ENCODE data around the gene MSANTD2.

MSANTD2 gene

DNA sequence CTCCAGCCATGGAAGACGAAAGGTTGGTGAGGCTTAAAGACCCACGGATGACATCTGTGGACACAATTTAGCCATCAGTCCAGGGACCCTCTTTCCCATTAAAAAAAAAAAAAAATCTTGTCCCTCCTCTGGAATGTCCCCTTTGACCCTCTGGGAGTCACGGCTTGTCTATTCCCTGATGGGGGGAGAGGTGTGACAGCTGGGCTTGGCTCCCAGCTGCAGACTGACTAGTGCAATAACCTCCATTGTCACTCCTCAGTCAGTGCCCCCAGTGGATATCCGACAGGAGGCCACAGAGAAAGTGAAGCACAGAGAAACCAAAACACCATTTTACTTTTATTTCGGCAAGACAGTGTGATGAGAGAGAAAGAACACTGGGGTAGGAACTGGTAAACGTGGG lies 45.5 kb downstream of the MSANTD2 start:
- DNase-seq (ENCODE audit: low read depth in 1 of 2, low spot score in 1 of 2) = no peak

DNA sequence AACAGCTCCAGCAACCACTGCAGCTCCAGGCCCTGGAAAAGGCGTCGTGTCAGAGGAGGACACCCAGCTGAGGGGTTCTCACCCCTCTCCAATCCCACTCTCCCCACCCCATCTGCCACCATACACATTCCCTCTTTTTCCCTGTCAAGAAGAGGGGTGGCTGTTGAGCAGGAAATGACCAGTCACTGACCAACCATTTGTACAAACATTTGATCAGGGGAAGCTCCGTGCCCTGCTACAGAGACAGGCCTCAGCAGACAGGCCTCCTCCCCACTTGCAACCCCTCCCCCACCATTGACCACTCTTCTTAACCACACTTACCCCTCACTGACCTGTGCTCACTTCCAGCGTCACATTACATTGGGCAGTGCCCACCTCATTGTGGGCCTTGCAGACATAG lies 45.9 kb downstream of the MSANTD2 start:
- no peak for DNase-seq (ENCODE audit: low read depth in 1 of 2, low spot score in 1 of 2)

DNA sequence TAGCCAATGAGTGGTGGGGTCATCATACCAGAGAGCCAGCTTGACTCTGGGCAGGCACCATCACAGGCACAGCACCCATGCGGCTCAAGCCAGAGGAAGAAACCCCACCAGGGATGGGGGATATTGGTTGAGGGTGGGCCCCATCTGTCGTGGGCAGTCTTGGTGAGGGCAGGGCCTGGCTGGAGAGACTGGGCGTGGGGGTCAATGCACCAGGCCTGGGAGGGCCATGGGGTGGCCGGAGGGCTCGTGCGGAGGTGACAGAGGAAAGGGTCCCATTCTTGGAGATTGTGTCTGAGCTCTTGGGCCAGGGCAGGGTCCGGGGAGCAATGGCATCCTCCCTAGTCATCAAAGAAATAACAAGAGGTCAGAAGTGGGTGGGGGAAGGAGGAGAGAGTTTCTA lies 46.6 kb downstream of the MSANTD2 start:
- DNase-seq (ENCODE audit: low read depth in 1 of 2, low spot score in 1 of 2) = no peak

DNA sequence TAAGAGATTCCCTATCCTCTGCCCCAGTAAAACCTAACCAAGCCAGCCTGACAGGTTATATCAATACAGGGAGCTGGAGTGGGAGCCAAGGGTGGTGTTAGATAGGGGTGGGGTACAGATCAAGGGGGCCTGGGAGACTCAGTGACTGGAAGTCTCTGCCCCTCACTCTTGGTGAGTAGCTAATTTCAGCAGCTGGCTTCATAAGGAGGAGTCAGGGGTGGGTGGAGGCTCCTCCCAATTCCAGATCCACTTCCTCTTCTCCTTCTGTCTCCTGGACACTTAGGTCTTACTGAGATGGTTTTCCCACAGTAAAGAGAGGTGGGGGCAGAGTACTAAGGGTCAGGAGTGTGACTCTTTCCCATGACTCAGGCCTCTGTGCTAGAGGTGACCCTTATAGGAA lies 47.0 kb downstream of the MSANTD2 start:
- DNase-seq (ENCODE audit: low read depth in 1 of 2, low spot score in 1 of 2) = no peak

DNA sequence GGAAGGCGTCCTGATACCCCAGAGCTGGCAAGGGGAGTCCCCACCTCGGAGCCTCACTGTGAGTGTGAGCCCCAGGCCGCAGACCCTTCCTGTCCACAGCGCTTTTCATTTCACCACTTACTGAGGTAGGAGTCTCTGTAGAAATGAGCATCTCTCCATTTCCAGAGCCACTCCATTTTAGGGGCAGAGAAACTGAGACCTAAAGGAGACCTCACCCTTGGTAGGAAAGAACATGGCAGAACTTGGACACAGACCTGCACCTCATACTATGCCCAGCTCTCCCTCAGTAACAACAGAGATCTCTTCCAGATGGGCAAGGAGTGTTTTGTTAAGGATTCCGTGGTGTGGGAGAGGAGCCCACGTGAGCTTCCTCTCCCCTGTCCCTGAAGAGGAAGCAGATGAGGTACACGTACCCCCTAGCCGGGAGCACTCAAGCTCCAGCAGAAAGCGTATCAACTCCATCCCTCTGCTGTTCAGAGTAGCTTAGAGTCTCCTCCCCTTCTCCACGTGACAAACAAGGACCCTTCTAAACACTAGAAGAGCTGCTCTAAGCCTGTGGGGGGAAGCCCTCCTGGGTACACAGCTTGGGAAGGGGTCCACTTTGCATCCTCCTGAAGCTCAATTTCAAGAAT lies 47.6 kb downstream of the MSANTD2 start:
- no peak for DNase-seq (ENCODE audit: low read depth in 1 of 2, low spot score in 1 of 2)

DNA sequence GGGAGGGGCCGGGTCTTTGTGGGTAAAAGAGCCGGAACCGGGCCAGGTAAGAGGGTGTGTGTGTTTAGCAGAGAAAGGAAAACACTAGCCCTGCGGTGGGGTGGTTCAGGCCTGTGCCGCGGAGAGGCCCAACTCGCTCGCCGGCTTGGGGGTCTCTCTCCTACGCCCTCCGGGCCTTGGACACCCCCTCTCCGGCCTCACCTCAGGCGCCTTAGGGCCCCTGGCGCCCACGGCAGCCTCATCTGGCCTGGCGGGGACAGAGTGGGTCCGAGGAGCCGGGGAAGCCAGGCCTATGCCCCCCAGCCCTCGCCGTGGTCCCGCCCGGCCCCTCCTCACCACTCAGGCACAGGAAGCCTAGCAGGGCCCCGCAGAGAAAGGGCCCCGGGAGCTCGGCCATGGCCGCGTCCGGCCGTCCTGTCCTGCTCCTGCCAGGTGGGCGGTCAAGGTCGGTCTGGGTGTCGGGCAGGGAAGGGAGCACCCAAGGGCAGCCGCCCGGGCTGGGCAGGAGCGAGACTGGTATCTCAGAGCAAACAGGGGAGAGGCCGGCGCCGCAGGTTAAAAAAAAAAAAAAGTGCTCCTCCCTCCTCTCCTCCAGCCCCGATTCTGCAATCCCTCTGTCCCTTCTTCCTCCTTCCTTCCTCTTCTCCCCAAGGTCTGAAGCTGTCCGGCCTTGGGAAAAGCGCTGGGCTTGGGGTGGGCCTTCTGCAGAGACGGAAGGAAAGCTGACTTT lies 48.3 kb downstream of the MSANTD2 start, which contains the start of gene VSIG2:
Gene VSIG2, minus strand, starts transcription at position 515 of the 730 bp plus-strand sequence. Its CDS starts 118 bp downstream, at position 397.
- DNase-seq (ENCODE audit: low read depth in 1 of 2, low spot score in 1 of 2) = no peak

DNA sequence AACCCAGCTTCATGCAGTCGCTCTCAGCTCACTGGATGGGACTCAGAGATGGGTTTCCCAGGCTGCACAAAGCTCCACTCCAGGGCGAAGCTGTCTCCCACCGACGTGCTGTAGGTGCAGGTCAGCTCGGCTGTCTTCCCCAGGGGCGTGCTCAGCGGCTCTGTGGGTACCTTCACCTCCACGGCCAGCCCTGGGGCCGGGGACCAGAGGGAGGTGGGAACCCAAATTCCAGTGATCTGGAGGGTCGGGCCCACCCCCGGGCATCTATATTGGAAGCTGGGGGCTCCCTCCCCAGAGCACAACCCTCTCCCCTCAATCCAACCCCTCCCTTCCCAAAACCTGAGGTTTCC lies 48.8 kb downstream of the MSANTD2 start:
- no peak for DNase-seq (ENCODE audit: low read depth in 1 of 2, low spot score in 1 of 2)

DNA sequence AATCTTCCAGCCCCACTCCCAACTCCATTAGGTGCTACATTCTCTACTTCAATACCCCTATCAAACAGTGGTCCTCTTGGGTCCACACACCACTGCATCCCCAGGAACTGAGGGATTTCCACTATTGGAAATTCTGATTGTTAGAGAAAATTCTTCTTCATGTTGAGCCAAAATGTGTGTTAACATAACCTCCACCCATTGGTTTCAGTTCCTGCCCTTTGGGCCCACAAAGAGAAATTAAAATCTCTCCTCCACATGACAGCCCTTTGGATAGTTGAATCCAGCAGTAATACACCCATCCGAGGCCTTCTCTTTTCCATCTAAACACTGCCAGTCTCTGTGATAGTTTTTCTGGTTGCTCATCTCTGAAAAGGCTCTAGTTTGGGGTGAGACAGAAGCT lies 50.3 kb downstream of the MSANTD2 start:
- DNase-seq (ENCODE audit: low read depth in 1 of 2, low spot score in 1 of 2) = no peak

DNA sequence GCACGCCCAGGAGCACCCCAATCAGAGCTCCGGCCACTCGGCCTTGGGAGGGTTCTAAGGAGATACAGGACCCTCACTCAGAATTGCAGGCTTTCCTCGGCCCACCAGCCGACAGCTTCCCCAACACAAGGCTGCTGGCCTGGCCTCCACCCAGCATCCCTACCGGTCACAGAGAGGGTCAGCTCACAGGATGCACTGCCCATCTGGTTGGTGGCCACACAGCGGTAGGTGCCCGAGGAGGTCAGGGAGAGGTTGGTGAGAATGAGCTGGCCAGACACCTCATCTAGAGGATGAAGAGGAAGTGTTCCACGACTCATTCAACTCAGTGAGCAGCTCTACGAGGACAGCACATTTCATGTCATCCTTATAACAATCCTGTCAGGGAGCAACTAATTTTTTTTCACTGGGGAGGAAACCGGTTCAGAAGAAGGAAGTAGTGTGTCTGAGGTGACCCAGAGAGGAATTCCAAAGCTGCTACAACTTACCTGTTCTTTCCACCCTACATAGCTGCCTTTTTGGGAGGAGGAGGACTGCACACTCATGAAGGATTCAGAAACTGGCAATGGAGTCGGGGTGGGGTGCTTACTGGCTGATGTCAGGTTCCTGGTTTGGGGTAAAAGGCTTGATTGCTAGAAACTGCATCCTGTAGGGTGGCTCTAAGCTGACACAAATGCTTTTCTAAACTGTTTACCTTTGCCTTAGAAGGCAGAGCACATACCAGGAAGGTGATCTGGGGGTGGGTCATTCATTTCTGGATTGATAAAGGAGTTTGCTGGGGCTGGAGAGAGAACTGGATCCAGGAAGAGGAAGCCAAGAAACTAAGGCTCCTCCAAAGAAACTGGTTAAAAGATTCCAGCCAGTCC lies 51.5 kb downstream of the MSANTD2 start:
- DNase-seq (ENCODE audit: low read depth in 1 of 2, low spot score in 1 of 2) = no peak

DNA sequence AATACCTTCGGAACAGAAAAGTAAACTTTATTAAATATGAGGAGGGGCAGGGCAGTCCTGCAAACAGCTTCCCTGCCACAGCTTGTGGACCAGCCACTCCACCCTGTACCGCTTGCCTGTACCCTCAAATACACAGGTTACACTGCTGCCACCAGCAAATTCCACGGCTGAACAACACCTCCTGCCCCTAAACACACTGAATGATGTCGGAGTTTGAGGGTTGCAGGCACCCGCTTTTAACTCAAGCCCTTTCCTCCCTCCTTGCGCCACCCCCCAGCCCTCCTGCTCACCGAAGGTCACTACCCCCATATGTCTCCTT lies 52.1 kb downstream of the MSANTD2 start:
- DNase-seq (ENCODE audit: low read depth in 1 of 2, low spot score in 1 of 2) = no peak

DNA sequence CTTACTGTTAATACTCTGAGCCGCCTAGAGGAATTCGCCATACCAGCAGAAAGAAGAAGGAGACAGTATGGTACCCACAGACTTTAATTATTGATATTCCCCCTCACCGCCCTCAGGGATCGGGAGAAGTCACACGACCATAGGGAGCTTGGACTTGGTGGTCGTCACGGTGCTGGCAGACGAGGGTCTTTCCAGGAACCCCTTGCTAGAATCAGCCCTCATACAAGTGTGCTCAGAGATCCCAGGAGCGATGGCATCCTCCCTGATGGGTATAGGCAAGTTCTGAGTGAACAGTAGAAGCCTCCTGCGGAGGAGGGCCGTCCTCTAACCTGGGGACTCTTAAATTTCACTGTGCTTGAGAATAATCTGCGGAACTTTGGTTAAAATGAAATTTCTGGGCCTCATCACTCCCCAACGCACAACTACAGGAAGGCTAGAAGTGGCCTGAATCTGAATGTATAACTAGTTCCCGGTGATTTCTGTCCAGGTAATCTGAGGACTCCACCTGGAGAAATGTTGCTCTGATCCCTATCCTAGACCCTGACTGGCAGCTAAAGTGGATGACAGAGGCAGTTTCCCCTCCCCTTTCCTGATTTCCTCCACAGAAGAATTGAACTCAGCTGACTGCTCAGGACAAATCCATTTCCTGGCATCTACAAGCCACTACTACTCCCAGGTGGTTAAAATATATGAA lies 52.7 kb downstream of the MSANTD2 start:
- DNase-seq (ENCODE audit: low read depth in 1 of 2, low spot score in 1 of 2) = no peak

DNA sequence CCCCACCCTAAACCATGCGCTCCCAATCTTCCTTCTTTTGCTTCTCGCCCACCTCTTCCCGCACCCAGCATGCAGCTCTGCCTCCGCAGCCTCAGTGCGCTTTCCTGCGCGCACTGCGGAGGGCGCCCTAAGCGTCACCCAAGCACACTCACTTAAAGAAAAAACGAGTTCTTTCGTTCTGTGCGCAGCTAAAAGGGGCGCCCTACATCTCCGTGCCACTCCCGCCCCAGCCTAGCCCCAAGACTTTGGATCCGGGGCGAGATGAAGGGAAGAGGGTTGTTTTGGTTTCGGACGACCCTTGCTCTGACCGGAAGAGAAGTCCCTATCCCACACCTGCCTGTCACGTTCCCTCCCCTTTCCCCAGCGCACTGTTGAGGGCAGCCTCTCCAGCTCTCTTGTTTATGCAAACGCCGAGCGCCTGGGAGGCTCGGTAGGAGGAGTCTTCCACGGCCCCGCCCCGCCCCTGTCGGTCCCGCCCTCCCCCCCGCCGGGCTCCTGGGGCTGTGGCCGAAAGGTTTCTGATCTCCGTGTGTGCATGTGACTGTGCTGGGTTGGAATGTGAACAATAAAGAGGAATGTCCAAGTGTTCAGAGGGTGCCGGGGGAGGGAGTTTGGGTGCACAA lies 53.5 kb downstream of the MSANTD2 start:
- peak; percentile 66 to 70 for DNase-seq (ENCODE audit: low read depth in 1 of 2, low spot score in 1 of 2)

DNA sequence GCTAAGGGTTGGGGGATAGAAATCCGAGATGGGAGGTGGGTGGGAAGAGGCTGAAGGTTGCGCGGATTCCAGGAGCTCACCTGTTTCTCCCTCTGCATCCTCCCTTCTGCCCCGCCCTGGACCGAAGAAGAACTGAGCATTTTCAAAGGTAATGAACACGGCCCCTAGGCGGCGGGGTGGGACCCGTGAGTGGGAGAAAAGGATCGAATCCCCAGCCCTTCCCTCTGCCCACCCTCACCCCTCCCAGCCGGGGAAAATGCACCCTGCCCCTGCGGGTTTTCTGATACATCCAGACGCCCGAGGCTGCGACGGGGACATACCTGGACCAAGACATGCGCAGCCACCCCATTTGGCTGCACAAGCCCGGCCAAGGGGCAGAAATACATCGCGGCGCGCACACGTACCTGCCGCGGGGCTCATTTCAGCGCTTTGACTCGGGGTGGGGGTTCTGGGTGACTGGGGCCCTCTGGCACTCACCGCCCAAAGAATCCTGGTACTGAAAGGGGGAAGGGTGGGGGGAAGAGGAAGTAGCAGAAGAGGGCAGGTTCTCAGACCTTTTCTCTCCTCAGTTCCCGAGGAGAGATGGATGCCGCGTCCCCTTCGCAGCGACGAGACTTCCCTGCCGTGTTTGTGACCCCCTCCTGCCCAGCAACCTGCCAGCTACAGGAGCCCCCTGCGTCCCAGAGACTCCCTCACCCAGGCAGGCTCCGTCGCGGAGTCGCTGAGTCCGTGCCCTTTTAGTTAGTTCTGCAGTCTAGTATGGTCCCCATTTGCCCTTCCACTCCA lies 54.2 kb downstream of the MSANTD2 start:
- DNase-seq (ENCODE audit: low read depth in 1 of 2, low spot score in 1 of 2) = no peak

DNA sequence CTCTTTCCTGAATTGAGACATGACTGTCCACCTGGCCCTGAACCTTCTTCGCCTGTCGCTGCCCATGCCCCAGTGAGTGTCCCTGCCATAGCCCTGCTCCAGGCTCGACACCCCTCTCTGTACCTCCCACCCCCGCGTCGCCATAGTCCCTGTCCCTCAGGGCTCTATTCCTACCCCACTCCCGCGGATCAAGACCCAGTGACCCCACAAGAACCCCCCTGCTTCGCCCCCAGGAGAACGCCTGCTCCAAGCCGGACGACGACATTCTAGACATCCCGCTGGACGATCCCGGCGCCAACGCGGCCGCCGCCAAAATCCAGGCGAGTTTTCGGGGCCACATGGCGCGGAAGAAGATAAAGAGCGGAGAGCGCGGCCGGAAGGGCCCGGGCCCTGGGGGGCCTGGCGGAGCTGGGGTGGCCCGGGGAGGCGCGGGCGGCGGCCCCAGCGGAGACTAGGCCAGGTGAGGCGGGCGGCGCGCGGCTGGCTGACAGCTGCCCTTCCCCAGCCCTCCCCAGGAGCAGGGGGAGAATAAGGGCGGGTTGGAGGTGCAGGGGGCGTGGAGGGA lies 54.9 kb downstream of the MSANTD2 start:
- DNase-seq (ENCODE audit: low read depth in 1 of 2, low spot score in 1 of 2) = no peak

DNA sequence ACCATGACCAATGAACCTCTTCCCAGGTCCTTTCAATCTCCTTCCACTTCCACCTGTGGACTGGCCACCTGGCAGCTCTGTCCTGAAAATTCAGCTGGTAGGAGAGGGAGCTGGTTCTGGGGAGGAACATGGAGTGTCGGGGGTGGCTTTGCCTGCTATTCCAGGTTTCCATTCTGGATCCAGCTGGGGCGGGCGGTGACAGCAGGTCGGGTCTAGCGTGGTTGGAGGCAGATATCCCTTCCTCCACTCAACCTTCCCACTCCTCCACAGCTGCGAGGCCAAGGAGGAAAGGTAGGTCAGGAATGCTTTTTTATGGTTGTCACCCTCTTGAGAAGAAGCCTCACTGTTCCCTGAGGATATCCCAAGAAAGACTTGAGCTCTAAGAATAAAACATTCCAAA lies 57.2 kb downstream of the MSANTD2 start:
- DNase-seq (ENCODE audit: low read depth in 1 of 2, low spot score in 1 of 2) = no peak

DNA sequence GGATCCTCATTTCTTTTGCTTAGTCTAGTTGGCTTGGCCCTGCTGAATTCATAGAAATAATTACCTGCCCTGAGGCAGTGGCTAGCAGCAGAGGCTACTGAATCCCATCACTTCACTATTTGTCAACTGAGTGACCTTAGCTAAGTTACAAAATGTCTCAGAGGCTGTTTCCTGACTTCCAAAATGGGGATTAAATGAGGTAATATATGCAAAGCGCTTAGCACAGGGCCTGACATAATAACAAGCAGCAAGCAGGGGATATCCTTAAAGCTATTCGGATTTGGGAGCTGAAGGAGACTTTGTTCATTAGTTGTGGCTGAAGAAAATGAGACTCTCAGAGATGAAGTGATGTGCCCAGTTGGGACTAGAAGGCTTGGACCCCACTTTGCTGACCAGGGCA lies 57.7 kb downstream of the MSANTD2 start:
- no peak for DNase-seq (ENCODE audit: low read depth in 1 of 2, low spot score in 1 of 2)

DNA sequence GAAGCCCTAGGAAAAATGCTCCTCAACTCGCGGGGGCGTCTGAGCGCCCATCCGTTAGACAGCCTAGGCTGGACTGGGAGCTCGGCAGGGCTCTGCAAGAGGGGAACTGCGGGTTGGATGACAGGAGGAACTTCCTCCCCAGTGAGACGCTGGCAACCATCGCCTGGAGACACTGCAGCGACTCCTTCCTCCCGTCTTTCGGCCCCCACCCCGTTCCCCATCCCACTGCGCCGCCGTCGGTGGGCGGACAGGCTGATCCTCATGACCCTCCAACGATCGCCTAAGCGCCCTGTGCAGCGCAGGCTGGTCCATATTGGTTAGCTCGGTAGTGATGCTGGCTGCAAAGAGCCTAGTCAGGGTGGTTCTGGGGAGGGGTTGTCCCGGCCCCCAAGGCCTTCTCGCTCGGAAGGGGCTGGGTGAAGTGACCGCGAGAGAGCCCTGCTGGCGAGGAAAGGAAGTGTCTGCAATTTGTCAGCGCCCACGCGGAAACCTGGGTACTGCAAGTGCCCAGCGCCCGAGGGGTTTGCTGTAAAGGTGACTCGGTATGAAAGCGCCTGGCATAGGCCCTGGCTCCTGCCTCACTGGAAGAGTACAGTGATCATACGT lies 59.8 kb downstream of the MSANTD2 start:
- DNase-seq (ENCODE audit: low read depth in 1 of 2, low spot score in 1 of 2) = peak in 1 of 2 donors; percentile 40

DNA sequence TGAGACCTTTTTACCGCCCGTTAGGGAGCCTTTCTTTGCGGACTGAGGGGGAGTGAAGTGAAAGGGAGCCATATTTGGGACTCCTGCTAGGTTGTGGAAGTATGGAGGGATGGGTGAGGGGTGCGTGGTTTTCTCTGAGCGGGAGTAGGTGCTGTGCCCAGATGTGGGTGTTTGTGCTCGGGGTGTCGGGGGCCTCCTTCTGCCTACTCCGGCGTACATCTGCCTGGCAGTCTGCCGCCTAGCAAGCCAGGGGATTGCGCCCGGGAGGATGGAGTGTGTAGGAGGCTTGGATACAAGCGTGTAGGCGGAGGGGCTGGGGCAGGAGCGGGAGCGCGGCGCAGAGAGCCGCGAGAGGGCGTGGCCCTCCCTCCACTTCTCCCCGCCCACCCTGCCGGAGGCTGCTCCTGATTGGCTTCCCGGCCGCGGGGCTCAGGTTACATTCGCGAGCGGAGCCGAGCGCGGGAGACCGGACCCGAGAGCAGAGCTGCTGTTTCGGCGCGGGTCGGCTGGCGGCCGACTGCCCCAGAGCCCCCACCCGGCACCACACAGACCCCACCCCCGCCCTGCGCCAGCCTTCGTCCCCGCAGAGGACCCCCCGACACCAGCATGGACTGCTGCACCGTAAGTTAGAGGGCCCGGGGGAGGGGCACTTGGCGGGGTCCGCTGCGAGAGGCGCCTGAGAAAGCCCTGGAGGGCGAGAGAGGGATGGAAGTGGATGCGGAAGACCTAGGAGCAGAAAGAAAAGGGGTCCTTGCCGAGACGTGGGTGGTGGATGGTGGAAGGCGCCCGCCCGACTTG lies 60.5 kb downstream of the MSANTD2 start, which contains the start of gene NRGN:
Gene NRGN, plus strand, starts transcription at position 464 of the 798 bp plus-strand sequence. Its CDS starts 143 bp downstream, at position 607.
- DNase-seq (ENCODE audit: low read depth in 1 of 2, low spot score in 1 of 2) = peak; percentile 63 to 72

Measured in stimulated activated CD4-positive, alpha-beta T cell treated with anti-CD3 and anti-CD28 coated beads, Interleukin-15, amount 100 ng/mL, for 1 hour (primary cell).